HG03045 (cell line): ENCODE measurements around the gene PCDH9.

Source experiments
- ATAC-seq: cut with Tn5 transposase; IDR thresholded peaks from one replicate; pipeline ENCODE4 v1.9.1; 2021; ENCODE audit warnings: mild to moderate bottlenecking, moderate library complexity; ENCODE audit not compliant: unreplicated experiment

The PCDH9 gene

DNA sequence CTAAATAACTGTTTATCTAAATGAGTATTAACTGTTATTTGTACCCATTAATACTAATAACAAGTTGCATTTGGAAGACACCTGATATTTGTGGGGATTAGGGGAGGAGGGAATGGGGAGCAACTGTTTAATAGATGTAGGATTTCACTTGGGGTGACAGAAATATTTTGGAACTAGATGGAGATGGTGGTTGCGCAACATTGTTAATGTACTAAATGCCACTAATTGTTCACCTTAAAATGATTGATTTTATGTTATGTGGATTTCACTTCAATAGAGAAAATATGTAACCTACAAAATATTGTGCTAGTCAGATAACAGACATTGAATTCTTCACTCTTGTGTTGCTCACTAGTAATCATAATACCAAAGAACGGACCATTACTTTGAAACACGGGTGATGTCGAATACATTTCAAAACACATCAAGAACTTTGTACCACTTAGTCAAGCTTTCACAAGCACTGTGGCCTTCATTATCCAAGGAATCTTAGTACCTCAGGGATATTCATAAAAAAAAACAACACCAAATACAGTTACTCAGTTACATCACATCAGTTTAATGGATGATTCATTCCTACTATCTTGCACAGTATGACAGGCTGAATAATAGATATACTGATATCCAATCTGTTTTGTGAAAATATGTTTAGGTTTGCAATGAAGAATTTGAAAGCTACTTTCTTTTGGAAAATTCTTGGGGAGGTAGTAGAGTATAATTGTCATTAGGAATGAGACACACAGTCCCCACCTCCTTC is 721.8 kb downstream of the PCDH9 start:
- no peak for ATAC-seq

DNA sequence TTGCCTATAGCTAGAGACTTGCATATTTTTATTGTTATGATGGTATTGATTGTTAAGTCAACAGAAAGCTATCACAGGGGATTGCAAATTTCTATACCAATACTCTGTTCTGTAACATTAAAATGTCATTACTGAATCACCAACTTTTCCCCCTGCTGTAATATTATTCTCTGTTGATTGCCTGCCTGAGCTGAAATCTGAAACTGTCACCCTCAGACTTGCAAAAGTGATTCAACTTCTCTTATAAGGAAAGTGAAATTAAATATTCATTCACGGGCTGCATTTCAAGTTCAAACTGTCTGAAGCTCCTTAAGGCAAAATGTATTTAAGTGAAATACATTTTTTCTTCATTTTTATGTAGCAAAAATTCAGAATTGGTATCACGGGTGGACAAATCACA is 723.2 kb downstream of the PCDH9 start:
- peak; percentile 57 for ATAC-seq

DNA sequence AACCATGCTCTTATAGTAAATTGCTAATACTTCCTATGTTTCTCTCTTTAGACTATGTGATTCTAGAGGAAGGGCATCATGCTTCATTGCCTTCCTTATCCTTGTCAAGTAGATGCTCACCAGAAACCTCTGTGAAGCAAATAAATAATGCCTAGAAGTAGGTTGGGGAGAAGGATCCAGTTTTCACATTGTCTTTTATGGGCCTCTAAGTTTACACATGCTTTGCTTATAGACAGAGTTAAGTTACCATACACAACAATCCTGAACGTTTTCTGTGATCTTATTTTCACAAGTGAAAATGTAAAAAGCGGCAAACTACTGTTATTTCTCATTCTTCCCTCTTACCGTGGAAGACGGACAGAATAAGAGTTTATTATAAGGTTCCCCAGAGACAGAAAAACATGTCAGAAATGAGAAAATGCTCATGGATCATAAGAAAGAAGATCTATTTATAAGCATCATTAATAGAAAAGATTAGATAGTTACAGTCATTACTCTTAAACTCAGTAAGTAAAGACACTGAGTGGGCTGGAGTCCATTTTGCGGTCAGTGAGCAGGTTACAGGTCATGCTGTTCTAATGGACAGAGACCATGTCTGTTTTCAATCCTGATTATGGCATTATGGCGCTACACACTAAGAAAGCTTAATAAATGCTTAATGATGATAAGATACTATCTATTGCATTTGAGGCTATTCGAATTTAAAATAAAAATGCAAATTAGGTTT is 723.9 kb downstream of the PCDH9 start:
- ATAC-seq: no peak

DNA sequence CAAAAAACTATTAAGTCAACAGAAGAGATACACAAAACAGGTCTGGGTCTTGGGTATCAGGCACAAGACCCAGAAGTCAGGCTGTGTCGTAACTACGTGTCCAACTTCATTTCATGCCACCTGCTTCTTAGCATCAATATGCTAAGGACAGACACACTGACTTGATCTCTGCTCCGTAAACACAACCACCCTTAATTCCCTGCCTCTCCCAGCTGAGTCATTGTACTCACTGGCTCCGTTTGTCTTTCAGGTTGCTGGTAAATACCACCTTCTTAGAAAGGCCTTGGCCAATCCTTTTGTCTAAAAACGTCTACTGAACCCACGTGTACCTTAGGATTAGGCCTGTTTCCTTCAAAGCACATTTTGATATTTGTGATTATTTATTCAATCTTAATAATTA is 726.2 kb downstream of the PCDH9 start:
- no peak for ATAC-seq

DNA sequence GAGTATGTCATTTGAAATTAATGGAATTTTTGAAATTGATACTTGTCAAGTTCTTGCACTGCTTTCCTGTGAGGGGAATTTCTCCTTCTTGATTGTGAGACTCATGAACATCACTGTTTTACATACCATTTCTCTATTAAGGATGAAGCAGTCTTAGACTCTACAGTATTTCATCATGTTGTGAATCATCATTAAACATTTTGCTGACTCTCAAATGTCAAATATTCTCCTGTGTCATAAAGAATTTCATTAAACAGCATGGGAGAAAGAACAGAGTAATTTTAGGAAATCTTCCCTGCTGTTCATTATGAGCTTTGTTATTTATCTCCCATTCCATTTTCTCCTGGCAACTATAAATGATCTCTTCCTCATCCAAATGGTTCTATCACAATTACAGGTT is 729.0 kb downstream of the PCDH9 start:
- ATAC-seq: no peak

DNA sequence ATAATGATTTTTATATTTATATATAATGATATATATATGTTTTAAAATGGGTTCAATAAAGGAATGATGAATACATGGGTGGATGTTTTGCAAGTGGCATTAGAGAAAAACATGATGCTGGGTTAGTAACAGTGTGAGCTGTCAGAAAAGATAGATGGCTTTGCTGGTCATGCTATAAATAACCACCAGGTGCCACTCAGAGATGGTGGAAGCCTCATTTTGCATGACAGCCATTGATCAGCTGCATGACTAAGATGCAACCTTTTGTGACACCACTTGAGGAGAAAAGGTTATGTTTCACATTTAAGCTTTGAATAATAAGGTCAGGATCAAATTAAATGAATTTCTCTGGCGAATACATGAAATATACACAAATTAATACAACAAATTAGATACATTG is 737.7 kb downstream of the PCDH9 start:
- ATAC-seq: no peak

DNA sequence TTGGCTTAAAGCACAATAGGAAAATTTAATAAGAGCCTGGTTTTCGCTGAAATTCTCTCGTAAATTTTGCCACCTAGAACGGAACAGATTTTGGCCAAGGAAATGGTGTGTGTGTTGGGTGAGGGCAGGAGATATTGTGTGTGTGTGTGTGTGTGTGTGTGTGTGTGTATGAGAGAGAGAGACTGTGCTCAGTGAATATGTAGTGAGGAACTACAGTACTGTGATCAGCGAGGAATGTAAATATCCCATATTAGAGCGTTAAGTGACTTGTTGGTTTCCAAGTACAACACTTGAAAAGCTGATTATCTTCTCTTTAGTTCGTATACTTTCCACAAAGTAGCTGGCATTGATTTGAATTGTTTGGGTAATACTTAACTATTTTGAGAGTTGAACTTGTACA is 738.9 kb downstream of the PCDH9 start:
- ATAC-seq: no peak

DNA sequence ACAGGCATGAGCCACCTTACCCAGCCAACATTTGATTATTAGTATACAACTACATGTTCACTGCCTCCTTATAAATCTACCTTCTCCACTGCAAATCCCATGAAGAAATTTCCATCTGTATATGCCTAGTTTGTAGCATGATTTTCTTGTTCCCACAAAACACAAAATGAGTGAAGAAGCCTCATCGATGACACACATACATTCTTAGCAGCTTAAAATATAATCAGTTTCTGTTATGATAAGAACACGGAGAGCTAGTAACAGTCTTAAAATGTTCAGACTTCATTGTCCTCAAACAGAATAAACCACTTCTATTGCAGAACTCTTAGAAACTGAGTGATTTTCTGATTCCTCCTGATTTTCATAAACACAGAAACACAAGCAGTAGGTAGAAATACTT is 740.5 kb downstream of the PCDH9 start:
- no peak for ATAC-seq

DNA sequence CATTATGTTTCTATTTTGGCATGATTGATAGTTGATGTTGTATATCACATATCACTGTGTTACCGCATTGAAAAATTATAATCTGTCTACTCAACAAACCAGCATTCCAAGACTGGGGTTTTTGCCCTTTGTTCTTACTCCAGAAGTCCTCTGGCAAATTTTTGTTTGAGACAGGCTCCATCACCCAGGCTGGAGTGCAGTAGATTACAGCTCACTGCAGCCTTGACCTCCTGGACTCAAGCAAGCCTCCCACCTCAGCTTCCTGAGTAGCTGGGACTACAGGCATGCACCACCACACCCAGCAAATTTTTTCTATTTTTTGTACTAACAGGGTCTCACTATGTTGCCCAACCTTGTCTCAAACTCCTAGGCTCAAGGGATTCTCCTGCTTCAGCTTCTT is 741.0 kb downstream of the PCDH9 start:
- ATAC-seq: no peak

DNA sequence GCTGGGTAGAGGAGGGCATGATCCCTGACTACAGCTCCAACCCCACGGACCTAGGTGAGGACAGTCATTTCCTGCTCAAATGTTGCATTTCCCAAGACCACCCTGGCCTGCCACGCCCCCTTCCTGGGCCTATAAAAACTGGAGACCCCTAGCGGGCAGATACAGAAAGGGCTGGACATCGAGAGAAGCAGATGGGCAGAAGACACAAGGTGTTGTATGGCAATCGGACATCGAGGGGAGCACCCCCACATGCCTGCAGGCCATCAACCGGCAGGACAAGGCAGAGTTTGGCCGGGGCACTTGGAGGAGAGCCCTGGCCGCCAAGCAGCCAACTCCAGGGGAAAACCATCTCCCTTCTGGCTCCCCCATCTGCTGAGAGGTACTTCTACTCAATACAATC is 746.4 kb downstream of the PCDH9 start:
- no peak for ATAC-seq

DNA sequence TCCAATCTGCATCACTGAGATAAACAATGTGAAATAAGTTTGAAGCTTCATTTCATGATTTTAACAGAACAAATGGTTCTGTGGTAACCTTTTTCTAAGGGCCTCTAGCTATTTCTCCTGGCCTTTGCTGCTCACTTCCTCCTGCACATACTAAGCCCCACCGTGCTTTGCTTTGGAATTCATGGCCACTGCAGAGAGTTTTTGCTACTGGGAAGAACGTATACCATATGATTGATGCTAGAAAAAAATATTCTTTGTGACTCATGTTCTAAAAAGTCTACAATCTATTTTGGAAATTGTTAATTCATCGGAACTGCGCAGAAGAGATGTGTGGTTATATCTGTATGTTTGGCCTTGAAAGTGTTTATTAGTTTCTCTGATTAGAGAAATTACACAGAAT is 747.3 kb downstream of the PCDH9 start:
- ATAC-seq: no peak

DNA sequence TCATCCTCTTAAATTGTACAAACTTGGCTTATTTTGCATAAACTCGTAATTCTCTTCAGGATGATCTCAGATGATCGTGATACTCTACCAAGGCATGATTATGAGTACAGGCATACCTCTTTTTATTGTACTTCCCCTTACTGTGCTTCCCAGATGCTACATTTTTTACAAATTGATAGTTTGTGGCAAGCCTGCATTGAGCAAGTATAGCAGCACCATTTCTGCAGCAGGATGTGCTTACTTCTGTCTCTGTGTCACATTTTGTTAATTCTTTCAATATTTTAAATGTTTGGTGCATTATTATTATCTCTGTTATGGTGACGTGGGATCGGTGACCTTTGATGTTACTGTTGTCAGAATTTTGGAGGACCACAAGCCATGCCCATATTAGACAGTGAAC is 752.3 kb downstream of the PCDH9 start:
- ATAC-seq: no peak

DNA sequence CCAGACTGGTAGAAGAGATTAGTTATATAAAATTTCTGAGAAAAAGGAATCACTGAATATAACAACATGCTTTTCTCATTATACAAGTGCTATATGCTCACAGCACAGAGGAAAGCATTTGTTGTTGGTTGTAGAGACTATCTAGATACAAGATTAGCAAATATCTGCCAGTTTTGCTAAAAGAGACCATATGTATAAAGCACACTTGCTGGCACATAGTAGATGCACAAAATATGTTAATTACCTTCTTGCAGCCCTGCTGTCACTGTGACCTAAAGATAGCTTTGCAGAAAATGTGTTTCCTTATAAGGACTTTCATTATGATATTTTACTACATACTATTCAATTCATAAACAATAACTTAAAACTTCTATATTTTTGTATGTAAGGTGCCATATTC is 755.1 kb downstream of the PCDH9 start:
- no peak for ATAC-seq

DNA sequence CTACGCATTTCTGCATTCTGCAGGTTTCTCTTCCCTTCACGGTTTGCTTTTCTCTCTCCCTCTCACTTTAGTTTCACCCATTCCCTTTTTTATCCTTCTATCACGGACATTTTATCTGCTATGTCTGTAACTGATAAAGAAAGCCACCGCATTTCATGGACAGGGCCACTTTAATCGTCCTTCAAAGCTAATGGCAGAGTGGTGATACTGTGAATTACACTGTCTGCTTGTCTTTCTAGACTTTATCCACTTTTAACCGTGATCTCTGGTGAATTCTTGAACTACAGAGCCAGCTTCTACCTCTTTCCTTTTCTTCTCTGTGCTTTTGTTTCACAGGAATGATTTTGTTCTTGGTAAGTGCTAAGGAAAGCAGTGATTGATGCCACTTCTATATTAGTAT is 760.4 kb downstream of the PCDH9 start:
- no peak for ATAC-seq

DNA sequence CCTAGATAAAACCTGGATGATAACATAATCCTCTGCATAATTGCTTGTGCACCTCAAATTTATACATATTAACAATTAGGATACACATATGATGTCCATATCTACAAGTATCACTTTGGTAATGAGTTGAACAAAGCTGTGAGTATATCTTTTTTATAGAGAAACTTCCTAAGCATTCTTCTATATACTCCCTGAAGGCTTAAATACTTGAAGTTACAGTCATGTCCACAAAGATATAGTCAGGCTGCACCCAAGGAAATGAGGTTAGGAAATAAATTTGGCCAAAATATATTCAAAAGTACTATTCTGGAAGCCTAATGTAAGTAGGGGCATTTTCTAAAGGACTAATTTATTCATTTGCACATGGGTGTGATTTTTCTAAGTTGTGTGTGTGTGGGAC is 761.5 kb downstream of the PCDH9 start:
- no peak for ATAC-seq

DNA sequence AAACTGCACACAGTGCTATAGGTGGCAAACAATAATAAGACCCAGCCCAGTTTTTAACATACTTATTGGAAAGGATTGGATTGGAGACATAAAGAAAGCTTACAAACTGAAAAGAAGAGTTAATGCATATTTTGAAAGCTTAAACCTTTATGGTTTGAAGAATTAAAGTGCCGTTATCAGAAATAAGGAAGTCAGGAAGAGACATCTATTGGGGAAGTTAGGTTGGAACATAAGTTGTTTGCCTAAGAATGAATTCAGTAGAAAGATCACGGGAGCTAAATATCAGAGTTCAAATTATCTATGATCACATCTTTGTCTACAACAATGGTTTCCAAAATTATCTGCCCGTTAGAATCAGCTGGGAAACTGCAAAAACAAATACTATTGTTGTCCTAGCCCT is 767.9 kb downstream of the PCDH9 start:
- no peak for ATAC-seq

DNA sequence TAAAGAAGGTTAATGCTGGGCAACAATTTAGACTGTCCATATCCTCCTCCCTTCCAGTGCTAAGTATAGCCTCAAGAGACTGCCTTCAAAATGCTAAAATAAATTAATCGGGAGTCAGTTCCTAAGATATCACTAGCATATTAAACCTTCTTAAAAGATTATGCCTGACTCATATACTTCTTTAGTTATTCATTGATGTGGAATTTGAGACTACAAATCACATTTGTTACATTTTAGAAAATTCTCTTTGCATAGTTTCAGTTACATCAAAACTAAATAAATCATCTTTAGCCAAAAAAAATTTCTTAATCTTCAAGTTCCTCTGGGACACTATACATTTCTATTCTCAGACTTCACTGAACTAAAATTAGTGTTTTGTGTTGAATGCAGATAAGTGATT is 769.1 kb downstream of the PCDH9 start:
- ATAC-seq: no peak

DNA sequence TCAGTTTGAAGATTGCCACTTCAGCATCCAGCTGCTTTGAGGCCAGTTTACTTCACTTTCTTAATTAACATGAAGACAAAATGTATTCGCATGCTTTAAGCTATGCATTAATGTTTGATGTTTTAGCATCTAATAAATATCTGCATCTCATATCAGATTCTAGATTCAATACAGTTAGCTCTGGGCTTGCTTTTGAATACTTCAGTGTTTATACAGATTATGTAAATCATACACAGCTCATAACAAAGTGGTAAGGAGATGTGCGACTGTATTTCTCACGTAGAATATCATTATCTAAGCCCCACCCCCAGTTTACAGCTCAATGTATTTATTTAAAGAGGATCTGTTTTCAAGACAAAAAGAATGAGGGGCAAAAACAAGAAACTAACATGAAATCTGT is 770.5 kb downstream of the PCDH9 start:
- ATAC-seq: no peak

DNA sequence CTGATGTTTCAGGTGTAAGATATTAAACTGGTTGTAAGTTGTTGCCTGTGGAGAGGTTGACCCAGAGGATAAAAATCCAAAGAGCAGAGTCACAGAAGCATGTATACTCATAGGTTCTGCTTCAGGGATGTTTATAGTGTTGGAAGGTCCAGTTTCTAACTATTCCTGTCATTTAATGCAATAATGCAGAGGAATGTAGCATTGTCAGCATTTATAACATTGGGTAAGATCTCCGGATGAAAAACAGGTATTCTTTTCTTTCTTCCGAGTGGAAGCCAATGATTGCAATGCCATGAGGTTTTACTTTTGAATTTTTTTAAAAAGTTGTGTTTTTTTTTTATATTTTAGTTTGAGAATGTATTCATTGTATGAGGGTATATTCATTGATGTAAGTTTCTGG is 771.0 kb downstream of the PCDH9 start:
- no peak for ATAC-seq

DNA sequence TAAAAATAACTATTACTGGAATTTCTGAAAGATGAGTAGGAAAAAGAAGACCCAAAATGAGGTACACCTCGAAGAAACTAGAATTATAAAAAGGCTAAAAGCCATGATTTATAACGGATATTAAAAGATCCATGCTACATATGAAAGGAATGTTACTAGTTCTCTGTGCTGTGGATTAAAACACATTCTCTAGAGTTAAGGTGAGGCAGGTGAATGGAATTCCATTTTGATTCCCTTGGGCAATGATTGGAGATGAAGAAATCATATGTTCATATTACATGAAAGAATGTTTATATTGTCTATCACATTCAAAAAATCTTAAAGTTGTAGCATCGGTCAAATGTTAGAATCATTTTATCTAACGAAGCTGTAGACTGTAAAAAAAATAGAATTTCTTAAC is 783.7 kb downstream of the PCDH9 start:
- ATAC-seq: no peak

DNA sequence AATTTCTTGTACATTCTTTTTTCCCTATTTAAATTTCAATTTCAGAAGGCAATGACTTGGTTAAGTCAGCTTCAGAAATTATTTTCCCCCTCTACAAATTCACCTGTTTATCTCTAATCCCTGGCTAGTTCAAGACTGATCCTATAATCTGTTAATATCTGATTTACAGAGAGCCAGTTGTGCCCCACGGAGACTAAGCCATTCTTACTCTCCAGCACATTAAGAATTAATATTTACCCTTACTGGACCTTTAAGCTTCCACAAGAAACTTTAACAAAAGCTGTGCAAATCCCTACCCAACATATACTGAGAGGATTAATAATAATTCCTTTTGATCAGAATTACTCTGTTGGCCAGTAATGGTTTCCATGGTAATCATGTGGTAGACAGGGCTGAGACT is 786.2 kb downstream of the PCDH9 start:
- no peak for ATAC-seq

DNA sequence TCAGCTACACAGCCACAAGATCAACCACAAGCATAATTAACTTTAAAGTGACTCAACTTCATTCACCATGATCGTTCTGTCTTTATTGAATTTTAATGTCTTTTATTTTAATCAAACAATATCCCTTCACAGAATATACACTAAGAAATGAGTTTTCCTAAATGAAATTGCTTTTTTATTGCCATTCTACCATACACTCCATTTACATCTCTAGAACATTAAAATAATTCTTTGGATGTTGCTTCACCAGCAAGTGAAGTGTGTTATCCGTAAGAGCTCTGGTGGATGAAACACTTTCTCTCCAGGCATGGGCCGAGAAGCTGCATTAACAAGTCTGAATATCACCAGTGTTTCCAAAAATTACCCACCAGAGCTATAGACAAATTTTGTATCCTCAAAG is 789.2 kb downstream of the PCDH9 start:
- no peak for ATAC-seq

DNA sequence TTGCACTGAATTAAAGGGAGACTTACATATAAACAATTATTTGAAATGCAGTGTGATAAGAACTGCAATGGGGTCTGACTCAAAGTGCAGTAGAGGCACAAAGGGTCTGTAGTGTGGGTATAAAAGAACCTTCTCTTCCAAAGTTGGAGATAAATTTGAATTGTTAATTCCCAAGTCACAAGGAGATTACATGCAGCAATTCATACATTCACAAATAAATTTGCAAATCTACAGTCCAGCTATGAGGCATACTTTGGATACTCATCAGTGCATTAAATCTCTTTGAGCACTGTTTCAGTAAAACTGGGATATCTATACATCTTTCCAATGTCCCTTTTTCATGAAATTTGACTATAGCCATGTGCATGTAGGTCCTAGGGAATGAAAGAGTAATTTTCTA is 799.4 kb downstream of the PCDH9 start:
- no peak for ATAC-seq
